ENCODE results near the gene TMPRSS9.
"Not testable (repeated sequence)": the region's sequence is repeated elsewhere in the genome, so short reads cannot be mapped to it uniquely, and the experiment has no call there.

The TMPRSS9 gene

DNA sequence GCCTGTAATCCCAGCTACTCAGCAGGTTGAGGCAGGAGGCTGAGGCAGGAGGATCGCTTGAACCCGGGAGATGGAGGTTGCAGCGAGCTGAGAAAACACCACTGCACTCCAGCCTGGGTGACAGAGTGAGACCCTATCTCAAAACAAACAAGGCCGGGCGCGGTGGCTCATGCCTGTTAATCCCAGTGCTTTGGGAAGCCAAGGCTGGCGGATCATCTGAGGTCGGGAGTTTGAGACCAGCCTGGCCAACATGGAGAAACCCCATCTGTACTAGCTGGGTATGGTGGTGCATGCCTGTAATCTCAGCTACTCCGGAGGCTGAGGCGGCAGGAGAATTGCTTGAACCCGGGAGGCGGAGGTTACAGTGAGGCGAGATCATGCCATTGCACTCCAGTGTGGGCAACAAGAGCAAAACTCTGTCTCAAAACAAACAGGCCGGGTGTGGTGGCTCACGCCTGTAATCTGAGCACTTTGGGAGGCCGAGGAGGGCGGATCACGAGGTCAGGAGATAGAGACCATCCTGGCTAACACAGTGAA, 35.3 kb downstream of the TMPRSS9 start:
- not testable (repeated sequence) for DNase-seq

DNA sequence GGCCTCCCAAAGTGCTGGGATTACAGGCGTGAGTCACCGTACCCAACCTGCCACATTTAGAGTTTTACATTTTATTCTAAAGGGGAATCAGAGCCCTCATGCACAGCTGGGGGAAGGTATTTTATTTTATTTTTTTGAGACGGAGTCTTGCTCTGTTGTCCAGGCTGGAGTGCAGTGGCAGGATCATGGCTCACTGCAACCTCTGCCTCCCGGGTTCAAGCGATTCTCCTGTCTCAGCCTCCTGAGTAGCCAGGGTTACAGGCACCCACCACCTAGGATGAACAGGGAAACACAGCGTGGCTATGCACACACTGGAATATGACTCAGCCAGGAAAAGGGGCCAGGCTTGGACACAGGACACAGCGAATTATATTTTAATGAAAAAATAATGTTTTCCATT, 37.1 kb downstream of the TMPRSS9 start:
- DNase-seq, result not testable (repeated sequence)

DNA sequence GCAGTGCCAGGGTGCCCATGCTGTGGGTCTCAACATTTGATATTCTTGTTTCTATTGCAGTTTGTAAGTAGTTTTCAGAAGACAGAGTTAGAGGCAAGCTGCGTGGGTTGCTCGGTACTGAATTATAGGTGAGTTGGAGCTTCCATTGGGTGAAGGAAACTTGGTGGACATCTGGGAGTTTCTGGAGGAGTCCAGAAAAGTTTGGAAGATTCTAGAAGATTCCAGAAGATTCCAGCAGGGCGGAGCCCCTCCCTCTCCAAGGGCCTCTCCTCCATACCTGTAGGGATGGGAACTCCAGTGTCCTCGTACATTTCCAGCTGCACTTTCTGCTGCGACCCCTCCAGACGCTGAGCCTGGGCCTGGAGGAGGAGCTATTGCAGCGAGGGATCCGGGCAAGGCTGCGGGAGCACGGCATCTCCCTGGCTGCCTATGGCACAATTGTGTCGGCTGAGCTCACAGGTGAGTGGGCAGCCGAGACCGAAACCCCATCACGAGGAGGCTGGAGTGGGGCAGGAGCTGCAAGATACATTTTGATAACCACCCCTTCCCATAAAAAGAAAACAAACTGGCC, 38.8 kb downstream of the TMPRSS9 start:
- no peak for DNase-seq

DNA sequence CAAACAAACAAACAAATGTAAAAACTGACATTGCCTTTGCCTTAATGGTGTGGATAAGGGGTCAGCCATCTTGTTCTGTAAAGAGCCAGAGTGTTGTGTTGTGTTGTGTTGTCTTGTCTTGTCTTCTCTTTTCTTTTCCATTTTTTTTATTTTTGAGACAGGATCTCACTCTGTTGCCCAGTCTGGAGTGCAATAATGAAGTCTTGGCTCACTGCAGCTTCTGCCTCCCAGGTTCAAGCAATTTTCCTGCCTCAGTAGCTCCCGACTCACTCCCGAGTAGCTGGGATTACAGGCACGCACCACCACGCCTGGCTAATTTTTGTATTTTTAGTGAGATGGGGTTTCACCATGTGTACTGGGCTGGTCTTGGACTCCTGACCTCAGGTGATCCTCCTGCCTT, 39.5 kb downstream of the TMPRSS9 start:
- no peak for DNase-seq

DNA sequence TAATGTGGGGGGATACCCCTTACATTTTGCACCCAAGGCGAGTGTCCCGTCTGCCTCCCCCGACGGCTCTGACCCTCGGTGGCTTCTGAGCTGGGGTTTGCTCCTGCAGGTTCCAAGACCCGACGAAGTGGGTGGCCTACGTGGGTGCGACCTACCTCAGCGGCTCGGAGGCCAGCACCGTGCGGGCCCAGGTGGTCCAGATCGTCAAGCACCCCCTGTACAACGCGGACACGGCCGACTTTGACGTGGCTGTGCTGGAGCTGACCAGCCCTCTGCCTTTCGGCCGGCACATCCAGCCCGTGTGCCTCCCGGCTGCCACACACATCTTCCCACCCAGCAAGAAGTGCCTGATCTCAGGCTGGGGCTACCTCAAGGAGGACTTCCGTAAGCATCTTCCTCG, 48.2 kb downstream of the TMPRSS9 start:
- DNase-seq, result no peak

DNA sequence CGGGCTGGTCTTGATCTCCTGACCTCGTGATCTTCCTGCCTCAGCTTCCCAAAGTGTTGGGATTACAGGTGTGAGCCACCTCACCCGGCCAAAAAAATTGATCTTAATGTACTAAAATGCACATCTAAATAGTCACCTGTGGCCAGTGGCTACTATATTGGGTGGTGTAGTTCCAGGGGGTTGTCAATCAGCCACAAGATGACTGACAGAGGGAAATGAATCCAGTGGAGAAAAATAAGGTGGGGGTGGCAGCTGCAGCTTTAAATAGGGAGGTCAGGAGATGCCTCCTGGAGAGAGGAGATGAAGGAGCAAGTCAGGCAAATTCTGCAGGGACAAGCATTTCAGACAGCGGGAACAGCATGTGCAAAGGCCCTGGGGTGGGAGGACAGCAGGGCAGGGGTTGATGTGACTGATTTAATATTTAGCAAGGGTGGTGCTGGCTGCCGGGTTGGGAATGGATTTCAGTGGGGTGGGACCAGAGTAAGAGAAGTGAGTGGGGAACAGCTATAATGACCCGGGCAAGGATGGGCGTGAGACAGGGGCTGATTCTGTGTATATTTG, 49.4 kb downstream of the TMPRSS9 start:
- DNase-seq, result no peak

DNA sequence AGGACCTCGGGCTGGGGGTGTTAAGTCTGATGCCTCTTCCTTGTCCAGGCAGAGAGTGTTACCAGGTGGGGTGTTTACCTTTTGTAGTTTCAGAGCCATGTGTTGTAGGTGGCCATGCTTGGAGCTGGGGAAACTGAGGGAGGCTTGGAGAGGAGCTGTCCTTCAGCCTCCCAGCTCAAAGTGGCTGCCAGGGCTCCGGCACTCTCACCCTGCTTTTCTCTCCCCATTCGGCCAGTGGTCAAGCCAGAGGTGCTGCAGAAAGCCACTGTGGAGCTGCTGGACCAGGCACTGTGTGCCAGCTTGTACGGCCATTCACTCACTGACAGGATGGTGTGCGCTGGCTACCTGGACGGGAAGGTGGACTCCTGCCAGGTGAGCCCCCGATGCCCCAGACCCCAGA, 50.0 kb downstream of the TMPRSS9 start:
- no peak for DNase-seq

DNA sequence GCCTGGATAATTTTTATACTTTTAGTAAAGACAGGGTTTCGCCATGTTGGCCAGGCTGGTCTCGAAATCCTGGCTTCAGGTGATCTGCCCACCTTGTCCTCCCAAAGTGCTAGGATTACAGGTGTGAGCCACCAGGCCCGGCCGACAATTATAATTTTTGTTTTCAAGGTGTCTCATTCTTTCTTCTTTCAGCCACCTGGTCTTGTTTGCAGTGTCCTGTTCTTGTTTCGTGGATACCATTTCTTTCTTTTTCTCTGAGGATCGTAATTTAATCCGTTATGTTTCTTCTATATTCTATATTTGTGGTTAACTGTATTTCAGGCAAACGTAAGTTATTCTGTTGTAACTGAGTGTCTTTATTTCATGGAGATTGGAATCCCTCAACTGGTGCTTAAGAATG, 51.6 kb downstream of the TMPRSS9 start:
- no peak for DNase-seq

DNA sequence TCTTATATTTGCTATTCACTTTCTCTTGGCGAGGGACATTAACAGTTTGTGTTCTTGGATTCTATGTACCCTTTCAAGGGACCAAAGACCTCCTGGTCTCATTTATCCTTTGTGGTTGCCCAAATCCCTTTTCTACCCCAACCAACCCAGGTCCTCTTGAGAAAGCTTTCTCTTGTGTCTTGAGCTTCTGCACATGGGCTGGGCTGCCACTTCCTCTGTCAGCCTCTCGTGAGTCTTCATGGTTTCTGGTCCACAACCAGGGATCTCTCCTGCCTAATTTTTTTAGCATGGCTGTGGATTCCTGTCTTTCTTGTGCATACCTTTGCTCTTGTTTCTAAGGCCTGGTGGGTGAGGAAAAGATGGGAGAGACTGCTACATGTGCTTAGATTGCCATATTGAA, 52.4 kb downstream of the TMPRSS9 start:
- no peak for DNase-seq

DNA sequence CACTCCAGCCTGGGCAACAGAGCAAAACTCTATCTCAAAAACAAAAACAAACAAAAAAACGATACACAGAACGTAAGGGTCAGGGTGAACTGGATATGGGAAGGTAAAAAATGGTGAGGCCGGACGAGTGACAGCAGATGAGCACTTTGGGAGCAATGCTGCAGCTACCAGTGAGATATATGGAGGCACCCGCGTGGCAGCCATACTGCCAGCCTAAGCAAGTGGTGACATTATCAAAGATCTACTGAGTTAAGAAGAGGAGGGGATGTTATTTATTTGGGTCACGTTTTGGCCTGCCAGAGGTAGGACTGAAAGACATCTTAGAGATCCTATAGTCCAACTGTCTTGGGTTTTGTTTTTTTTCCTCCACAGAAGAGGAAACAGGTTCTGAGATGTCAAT, 53.1 kb downstream of the TMPRSS9 start:
- no peak for DNase-seq

DNA sequence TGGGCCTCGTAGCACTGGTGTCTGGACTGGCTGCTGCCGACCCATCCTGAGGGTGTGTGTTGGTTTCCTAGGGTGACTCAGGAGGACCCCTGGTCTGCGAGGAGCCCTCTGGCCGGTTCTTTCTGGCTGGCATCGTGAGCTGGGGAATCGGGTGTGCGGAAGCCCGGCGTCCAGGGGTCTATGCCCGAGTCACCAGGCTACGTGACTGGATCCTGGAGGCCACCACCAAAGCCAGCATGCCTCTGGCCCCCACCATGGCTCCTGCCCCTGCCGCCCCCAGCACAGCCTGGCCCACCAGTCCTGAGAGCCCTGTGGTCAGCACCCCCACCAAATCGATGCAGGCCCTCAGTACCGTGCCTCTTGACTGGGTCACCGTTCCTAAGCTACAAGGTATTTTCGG, 53.6 kb downstream of the TMPRSS9 start:
- no peak for DNase-seq

DNA sequence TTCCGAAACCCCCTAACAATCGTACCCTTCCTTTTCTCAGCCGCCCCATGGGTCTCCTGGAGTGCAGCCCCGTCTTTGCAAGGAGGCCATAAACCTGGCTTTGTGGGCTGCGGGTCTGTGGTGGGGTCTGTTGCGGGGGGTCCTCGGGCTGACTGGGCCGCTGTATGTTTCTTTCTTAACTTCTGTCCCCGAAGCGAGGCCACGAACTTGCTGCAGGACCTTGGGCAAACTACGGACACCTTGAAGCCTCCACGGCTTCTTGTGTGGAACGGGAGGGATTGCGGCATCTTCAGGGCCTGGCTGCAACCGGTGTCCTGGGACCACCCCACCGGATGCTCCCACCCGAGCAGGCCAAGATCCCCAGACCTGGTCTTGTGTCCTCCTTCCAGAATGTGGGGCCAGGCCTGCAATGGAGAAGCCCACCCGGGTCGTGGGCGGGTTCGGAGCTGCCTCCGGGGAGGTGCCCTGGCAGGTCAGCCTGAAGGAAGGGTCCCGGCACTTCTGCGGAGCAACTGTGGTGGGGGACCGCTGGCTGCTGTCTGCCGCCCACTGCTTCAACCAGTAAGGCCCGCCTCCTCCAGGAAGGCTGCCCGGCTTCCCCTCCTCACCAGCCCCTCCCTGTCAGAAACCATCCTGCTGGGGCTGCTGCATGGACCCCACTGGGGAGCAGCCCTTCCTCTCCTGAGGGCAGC, 55.4 kb downstream of the TMPRSS9 start:
- DNase-seq, result no peak

DNA sequence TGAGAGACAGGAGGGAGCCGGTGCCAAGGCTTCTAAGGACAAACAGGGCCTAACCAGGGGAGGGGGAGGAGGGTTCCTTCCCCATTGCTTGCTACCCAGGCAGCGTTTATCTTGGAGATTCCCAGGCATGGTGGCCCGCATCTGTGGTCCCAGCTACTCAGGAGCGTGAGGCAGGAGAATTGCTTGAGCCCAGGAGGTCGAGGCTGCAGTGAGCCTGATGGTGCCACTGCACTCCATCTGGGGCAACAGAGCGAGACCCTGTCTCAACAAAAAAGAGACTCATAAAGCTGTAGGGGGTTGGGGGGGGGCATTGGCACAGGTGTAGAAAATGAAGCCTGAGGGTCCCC, 55.9 kb downstream of the TMPRSS9 start:
- DNase-seq, result no peak

DNA sequence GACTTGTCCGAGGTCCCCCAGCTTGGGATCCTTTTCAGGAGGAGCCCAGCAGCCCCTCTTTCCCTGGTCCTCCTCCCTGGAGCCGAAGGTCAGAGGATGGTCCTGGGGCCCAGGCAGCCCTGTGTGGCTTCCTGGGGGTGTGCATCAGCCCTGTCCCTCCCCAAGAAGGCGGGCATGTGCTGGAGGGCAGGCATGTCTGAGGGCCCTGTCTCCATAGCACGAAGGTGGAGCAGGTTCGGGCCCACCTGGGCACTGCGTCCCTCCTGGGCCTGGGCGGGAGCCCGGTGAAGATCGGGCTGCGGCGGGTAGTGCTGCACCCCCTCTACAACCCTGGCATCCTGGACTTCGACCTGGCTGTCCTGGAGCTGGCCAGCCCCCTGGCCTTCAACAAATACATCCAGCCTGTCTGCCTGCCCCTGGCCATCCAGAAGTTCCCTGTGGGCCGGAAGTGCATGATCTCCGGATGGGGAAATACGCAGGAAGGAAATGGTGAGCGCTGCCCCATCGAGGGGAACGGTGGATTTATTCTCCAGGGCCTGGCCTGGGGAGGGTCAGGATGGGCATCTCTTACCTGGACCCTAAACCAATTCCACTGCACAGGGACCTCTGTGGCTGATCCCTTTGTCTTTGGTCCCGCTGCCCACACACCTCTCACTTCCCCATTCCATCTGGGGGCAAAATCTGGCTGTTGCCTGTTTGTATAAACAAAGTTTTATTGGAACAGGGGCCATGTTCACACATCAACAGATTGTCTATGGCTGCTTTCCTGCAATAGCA, 56.4 kb downstream of the TMPRSS9 start:
- DNase-seq, result no peak

DNA sequence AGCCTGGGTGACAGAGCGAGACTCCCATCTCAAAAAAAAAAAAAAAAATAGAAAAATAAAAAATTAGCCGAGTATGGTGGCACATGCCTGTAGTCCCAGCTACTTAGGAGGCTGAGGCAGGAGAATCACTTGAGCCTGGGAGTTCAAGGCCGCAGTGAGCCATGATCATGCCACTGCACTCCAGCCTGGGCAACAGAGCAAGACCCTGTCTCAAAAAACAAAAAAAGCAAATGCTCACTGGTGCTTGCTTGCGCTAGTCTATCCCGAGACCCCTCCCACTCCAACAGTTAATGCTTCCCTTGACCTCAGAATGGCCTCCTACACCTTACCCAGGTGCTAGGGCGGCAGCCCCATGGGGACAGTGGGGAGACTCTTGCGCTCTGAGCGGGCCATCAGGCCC, 57.4 kb downstream of the TMPRSS9 start:
- DNase-seq, result not testable (repeated sequence)

DNA sequence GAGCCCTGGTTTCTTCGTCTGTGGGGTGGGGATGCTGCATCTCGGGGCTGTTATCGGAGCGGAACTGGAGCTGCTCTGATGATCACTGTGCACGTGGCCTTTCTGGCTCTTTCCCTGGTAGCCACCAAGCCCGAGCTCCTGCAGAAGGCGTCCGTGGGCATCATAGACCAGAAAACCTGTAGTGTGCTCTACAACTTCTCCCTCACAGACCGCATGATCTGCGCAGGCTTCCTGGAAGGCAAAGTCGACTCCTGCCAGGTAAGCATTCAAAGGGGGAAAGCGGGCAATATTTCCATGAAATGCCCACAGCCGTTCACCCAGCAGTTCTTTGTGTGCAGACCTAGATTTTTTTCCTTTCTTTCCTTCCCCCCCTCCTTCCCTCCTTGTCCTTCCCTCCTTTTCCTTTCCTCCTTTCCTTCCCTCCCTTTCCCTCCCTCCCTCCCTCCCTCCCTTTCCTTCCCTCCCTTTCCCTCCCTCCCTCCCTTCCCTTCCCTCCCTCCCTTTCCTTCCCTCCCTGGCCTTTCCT, 57.9 kb downstream of the TMPRSS9 start:
- DNase-seq, result no peak

DNA sequence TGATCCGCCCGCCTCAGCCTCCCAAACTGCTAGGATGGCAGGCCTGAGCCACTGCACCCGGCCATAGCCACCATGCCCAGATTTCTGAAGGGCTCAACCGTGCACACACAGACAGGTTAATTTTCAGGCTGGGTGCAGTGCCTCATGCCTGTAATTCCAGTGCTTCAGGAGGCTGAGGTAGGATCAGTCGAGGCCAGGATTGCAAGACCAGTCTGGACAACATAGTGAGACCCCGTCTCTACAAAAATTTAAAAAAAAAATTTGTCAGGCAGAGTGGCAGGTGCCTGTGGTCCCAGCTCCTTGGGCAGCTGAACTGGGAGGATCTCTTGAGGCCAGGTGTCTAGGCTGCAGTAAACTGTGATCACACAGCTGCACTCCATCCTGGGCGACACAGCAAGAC, 59.7 kb downstream of the TMPRSS9 start:
- no peak for DNase-seq

DNA sequence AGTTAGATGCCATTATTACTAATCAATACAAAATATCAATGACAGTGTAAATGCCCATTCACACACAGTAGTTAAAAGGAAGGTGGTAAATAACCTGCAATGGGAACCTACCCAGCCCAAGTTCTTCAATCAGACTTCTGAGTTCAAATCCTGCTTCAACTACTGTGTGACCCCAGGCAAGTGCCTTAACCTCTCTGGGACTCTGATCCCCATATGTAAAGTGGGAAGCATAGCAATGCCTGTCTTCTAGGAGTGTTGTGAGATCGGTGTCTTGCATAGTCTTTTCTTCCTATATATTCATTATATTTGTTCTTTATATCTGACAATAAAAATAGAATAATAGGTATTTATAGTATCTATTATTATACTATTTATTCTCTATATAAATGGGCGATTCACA, 60.4 kb downstream of the TMPRSS9 start:
- DNase-seq, result no peak

DNA sequence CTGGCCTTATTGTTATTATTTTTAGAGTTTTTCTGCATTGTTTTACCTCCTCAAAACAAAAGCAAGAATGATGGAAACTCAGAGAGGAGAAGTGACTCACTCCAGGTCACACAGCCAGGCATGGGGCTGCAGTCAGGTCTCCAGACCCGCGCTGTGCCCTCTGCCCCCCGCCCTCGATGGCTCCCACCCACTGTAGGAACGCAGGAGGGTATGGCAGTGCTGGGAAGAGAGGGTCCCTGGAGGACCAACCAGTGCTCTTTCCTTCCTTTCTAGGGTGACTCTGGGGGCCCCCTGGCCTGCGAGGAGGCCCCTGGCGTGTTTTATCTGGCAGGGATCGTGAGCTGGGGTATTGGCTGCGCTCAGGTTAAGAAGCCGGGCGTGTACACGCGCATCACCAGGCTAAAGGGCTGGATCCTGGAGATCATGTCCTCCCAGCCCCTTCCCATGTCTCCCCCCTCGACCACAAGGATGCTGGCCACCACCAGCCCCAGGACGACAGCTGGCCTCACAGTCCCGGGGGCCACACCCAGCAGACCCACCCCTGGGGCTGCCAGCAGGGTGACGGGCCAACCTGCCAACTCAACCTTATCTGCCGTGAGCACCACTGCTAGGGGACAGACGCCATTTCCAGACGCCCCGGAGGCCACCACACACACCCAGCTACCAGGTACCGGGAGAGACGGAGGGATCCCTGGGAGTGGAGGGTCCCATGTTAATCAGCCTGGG, 61.7 kb downstream of the TMPRSS9 start:
- no peak for DNase-seq

DNA sequence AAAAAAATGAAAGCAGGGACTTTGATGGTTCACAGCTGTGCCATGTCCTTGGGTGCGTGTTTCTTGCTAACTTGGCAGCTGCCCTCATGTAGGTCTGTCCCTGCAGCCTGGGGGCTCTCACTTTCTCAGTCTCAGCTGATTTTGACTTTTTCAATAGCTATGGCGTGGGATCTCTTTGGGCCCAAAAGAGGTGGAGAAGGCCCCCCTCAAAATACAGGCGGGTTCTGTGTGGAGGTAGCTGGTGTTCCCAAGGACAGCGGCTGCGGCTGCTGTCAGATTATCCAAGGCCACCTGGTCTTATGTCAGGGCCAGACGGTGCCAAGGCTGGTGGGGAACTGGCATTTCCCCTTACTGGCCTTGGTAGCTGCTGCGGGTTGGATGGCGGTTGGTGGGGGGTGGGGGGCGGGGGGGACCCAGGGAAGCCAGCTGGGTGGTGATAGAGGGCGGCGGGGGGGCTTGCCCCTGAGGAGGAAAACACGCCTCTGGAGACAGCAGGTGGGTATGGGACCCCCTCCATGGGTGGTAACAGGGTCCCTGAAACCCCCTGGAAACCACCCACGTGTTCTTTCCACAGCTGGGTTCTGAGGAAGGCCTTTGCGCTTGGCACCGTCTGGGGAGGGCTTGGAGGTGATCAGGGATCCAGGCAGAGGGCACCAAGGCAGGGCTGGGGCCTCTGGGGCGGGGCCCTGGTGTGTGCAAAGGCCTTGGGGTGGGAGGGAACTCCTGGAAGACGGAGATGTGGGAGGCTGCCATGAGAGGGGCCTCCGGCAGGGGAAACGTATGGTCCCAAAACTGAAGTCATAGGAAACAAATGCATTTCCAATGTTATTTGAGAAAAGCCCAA, 63.2 kb downstream of the TMPRSS9 start:
- no peak for DNase-seq

DNA sequence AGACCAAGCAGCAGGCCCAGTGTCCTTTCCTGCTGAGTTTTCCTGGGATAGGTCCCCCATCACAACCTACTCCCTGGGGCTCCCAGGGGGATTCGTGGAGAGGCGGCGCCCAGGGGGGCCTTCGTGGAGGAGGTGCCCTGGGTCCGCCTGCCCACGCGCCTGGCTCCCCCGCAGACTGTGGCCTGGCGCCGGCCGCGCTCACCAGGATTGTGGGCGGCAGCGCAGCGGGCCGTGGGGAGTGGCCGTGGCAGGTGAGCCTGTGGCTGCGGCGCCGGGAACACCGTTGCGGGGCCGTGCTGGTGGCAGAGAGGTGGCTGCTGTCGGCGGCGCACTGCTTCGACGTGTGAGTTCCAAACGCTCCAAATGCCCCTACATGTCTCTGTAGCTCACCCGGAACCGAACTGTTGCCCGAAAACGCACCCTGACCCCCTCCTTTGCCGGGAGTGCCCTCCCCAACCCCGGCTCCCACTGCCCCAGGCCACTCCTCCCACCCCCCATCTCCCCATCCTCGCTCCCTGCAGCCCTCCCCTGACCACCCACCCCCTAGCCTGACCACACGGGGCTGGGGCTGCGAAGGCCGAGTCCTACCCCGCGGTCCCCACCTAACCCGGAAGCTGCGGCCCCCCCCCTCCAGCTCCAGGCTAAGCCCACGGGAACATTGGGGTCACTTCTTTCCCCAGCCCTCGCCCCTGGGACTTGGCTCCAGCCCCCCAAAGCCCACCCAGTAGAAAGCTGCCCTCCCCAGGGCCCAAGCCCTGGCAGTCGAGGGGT, 64.0 kb downstream of the TMPRSS9 start:
- no peak for DNase-seq
